Prostate gland (tissue), 2 donors: Measurements from ENCODE around the gene IZUMO4. TPM values are rescaled to one million over a fixed set of nuclear protein-coding genes. Genes with fewer than 3 reads are reported as not detected.

Experiments used
- DNase-seq: peaks from one replicate; pipeline ENCODE4 v3.0.0-alpha.2; 2019; ENCODE audit warnings: low spot score
- H3K27ac ChIP-seq, 2 donors: fragments of 200-600 bp; sonication (generic); 2 replicates each; pipeline ENCODE4 v1.5.1; 2017 to 2019
- H3K27me3 ChIP-seq: fragments of 200-600 bp; sonication (generic); replicated peaks from 2 replicates; pipeline ENCODE4 v1.5.1; 2019; ENCODE audit not compliant: insufficient read depth
- H3K36me3 ChIP-seq, 2 donors: fragments of 200-600 bp; sonication (generic); 1 replicate in 1 of 2; 2 replicates in 1 of 2; pipeline versions ENCODE4 v1.5.1 to v1.8.1; 2017 to 2019
- H3K4me1 ChIP-seq: fragments of 200-600 bp; sonication (generic); replicated peaks from 2 replicates; pipeline ENCODE4 v1.5.1; 2019
- H3K4me3 ChIP-seq, 2 donors: fragments of 200-600 bp; sonication (generic); 2 replicates each; pipeline ENCODE4 v1.5.1; 2017 to 2019
- H3K9me3 ChIP-seq: fragments of 200-600 bp; sonication (generic); 2 replicates; pipeline ENCODE4 v1.5.1; 2017
- CTCF ChIP-seq, 4 experiments: fragments of 200-600 bp in 2 of 4; fragments of 450-650 bp in 2 of 4; sonication (generic) in 2 of 4; IDR thresholded peaks; 1 replicate in 3 of 4; 2 replicates in 1 of 4; pipeline ENCODE4 v1.5.1; 2016 to 2019; ENCODE audit warnings: antibody characterized with exemption in 4 of 4, mild to moderate bottlenecking in 2 of 4, moderate library complexity in 2 of 4
- POLR2A ChIP-seq: fragments of 450-650 bp; IDR thresholded peaks from one replicate; pipeline ENCODE4 v1.6.1; 2016; ENCODE audit warnings: antibody characterized with exemption, mild to moderate bottlenecking
- POLR2AphosphoS5 ChIP-seq: sonication (generic); formaldehyde crosslinking; IDR thresholded peaks from one replicate; pipeline ENCODE4 v1.6.1; 2017; ENCODE audit warnings: antibody characterized with exemption
- WGBS: methylation state at CpG from one replicate; pipeline ENCODE4 v1.1.5; 2018; 5-methylcytosine and 5-hydroxymethylcytosine counted together
- intact Hi-C: fragments of 100-400 bp; cut with DNase I; formaldehyde crosslinking; loops from one replicate; pipeline ENCODE4 v1.14.2; 2022
- total RNA-seq, 2 donors: library from RNA; depleted of rRNA; stranded (reverse); fragments of >200 nt; gene quantifications; one replicate each; pipeline ENCODE4 v1.1.0, GENCODE V29; 2016

The IZUMO4 gene
- total RNA-seq, 2 donors from 2014 or later: 11.8 to 50.2 TPM

DNA sequence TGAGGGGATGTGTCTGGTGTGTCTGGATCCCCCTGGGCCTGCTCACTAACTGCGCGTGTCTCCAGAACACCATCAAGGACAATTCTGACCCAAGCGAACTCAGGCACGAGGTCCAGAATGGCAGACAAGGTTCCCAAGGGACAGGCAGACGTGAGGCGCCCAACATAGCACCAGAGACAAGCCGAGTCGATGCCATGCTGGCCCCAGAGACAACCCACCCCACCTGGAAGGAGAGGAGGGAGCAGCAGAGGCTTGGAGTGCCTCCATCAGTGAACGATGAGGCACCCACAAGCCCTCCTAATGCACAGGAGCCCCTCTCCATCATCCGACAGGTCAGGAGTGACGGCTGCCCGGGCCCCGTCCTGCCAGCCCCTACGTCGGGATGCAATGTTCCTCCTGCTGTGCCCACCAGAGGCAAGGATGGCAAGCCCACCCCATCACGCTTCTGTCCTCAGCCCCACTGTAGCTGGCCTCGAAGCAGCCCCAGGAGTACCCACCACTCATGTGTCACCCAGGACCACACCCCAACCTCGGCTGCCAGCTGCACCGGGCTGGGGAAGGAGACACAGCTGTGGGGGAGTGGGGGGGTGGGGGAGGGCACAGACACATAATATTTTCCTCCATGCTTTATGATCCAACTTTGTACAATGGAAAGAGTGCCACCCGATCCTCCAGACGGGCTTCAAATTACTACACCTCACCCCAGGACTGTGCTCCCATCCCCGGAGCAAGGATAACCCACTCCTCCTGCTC, 42.8 kb downstream of the IZUMO4 start:
- Histone ChIP-seq H3K4me1 (no peaks in the 10 kb centered on the region), H3K9me3 (no peaks in the 10 kb centered on the region), H3K36me3 (peaks cover 0 to 10% of the 10 kb centered on the region in 2 donors), H3K27ac (no peak overlapping the region), H3K4me3 (no peak overlapping the region), H3K27me3 (no peaks in the 10 kb centered on the region)
- intact Hi-C loops: no loop called here
- no peak for DNase-seq
- no peak for TF ChIP-seq POLR2AphosphoS5
- TF ChIP-seq CTCF (IDR thresholded peaks at IDR 0.05): no peak
- TF ChIP-seq POLR2A: no peak
- 89% methylated on average over 21 of the region's 22 CpGs for WGBS

DNA sequence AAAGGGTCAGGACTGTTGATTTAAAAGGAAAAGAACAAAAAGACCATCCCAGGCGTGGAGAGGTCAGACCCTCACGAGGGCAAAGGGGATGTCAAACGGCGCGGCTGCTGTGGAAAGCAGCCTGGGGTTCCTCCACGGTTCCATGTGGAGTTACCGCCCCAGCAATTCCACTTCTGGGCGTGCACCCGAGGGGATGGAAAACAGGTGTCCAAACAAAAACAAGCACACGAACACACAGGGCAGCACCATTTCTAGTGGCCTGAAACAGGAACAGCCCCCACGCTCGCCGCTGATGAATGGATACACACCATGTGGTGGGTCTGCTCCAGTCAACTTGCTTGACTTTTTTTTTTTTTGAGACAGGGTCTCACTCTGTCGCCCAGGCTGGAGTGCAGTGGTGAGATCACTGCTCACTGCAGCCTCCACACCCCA, 43.4 kb downstream of the IZUMO4 start:
- DNase-seq: no peak
- intact Hi-C loops: no loop called here
- WGBS: 89% methylated on average over 14 of the region's 14 CpGs
- no peaks in the 10 kb centered on the region for H3K9me3 ChIP-seq
- peaks cover 0 to 10% of the 10 kb centered on the region in 2 donors for H3K36me3 ChIP-seq
- no peak for TF ChIP-seq POLR2AphosphoS5
- TF ChIP-seq POLR2A: no peak
- no peak for TF ChIP-seq CTCF (IDR thresholded peaks at IDR 0.05)
- no peak overlapping the region for H3K4me3 ChIP-seq
- no peaks in the 10 kb centered on the region for H3K27me3 ChIP-seq
- H3K4me1 ChIP-seq: no peaks in the 10 kb centered on the region
- H3K27ac ChIP-seq: no peak overlapping the region

DNA sequence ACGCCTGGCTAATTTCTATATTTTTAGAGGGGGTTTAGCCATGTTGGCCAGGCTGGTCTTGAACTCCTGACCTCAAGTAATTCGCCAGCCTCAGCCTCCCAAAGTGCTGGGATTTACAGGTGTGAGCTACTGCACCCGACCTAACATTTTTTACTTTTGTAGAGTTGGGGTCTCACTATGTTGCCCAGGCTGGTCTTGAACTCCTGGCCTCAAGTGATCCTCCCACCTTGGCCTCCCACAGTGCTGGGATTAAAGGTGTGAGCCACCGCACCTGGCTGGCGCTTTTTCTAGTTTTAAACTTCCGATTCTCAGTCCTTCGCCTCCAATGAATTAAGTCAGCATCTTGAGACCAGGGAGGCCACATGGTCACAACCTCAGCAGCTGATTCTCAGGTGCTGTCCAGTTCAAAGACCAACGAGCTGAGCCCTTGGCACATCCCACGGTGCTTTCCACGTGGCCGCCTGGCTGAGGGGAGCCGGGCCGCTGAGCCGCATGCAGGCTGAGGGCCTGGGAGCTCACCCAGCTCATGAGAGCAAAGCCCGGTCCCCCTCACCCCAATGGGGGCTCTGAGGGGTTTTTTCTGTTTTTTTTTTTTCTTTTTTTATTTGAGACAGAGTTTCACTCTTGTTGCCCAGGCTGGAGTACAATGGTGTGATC, 45.6 kb downstream of the IZUMO4 start:
- no peak for DNase-seq
- no peak for TF ChIP-seq CTCF (IDR thresholded peaks at IDR 0.05)
- no peak for TF ChIP-seq POLR2AphosphoS5
- TF ChIP-seq POLR2A: no peak
- H3K36me3 ChIP-seq: peaks cover 0 to 4% of the 10 kb centered on the region in 2 donors
- H3K27ac ChIP-seq: no peak overlapping the region
- no peak overlapping the region for H3K4me3 ChIP-seq
- no peaks in the 10 kb centered on the region for H3K27me3 ChIP-seq
- intact Hi-C loops: no loop called here
- no peaks in the 10 kb centered on the region for H3K9me3 ChIP-seq
- WGBS: 96% methylated on average over 15 of the region's 15 CpGs
- H3K4me1 ChIP-seq: no peaks in the 10 kb centered on the region

GRCh38 chr19:2144190-2144589, 47.5 kb downstream of the IZUMO4 start:
- Histone ChIP-seq H3K27ac (no peak overlapping the region), H3K9me3 (no peaks in the 10 kb centered on the region), H3K4me3 (no peak overlapping the region), H3K27me3 (no peaks in the 10 kb centered on the region), H3K4me1 (no peaks in the 10 kb centered on the region), H3K36me3 (no peaks in the 10 kb centered on the region)
- 93% methylated on average over 13 of the region's 15 CpGs for WGBS
- no peak for TF ChIP-seq POLR2AphosphoS5
- no peak for TF ChIP-seq POLR2A
- no peak for TF ChIP-seq CTCF (IDR thresholded peaks at IDR 0.05)
- no peak for DNase-seq
- intact Hi-C loops: no loop called here
